Endometrial microvascular endothelial cells (primary cell): ENCODE measurements around the gene RCCD1. TPM values are rescaled to one million over a fixed set of nuclear protein-coding genes. Genes with fewer than 3 reads are reported as not detected.
"Not testable (repeated sequence)": the region's sequence is repeated elsewhere in the genome, so short reads cannot be mapped to it uniquely, and the experiment has no call there.

Experiments
- in situ Hi-C: cut with HindIII; loops from 2 replicates; pipeline ENCODE4 v1.10.0; 2017; ENCODE audit warnings: low sequenced_read_pairs, low pct_unique_long_range_greater_than_20kb; ENCODE audit errors: inconsistent ontology term
- total RNA-seq: library from RNA; depleted of rRNA; stranded (reverse); fragments of >200 nt; gene quantifications from one replicate; pipeline ENCODE4 v1.2.3, GENCODE V29; 2015; ENCODE audit errors: inconsistent ontology term

RCCD1 gene
- total RNA-seq, 1 donor from 2014 or later, result 30.0 TPM

DNA sequence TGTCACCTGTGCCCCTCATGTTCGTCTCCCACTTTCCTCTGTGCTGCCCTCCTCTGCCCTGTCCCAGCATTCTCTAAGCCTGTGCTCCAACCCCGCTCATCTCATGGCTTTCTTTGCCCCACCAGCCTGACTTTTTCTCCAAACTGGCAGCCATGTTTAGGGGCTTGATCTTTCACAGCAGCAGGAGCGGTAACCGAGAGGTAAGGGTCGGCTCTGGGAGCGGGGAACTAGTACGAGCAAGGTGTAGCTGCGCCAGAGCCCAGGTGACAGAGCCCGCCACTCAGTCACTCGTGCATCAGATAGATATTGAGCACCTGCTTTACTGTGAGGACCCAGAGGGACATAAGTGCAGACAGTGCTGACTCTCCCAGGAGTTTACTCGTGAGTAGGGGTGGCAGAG, 38.2 kb upstream of the RCCD1 start:
- in situ Hi-C loops, result no loop called here

DNA sequence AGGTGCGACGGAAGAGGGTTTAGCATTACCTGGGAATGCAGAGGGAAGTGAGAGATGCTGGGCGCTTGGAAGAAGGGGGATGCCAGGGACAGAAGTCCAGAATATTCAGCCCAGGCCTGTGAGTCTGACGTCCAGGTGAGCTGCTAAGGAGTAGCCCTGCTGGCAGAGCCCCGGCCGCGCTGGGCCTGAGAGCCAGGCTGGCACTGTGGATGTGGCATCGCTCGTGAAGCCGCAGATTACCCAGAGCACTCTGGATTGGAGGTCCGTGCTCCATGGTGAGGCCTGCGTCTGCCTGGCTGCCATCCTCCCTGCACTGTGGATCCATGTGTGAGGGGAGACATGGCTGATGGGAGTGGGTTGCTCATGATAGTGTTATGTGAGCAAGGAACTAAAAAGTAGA, 37.1 kb upstream of the RCCD1 start:
- in situ Hi-C loops, result no loop called here

GRCh38 chr15:90918034-90918788, 36.5 kb upstream of the RCCD1 start:
- in situ Hi-C loops, result no loop called here

DNA sequence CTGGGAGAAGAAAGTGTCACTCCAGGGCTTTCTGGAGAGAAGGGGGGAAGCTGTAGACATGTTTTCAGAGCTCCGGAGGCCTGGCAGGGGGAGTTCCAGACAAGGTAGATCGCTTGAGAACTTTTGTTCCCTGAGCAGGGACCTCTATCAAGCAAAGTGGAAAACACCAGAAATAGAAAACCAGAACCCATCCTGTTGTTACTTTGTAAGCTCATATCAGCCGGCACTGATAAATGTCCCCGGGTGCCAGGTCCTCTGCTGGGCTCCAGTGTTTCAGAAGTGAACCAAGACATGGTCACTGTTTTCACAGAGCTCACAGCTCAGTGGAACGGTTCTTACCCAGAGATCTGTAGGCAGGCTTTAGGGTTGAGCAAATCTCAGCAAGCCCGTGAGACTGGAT, 35.8 kb upstream of the RCCD1 start:
- in situ Hi-C loops, result no loop called here

DNA sequence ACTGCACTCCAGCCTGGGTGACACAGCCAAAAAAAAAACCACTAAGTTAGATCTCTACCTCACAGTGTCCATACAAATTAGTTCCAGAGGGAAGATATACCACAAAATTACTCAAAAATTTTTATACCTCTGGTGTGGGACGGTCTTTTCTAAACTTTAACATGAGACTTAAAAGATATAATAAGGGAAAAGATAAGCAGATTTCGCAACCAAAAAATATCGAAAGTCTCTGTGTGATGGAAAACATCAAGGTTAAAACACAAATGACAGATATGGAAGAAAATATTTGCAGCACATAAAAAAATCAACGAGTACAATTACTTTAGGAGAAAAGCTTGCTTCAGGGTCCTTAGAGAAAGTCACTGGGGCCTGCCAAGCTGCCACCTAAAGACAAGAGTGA, 32.8 kb upstream of the RCCD1 start:
- in situ Hi-C loops, result no loop called here

DNA sequence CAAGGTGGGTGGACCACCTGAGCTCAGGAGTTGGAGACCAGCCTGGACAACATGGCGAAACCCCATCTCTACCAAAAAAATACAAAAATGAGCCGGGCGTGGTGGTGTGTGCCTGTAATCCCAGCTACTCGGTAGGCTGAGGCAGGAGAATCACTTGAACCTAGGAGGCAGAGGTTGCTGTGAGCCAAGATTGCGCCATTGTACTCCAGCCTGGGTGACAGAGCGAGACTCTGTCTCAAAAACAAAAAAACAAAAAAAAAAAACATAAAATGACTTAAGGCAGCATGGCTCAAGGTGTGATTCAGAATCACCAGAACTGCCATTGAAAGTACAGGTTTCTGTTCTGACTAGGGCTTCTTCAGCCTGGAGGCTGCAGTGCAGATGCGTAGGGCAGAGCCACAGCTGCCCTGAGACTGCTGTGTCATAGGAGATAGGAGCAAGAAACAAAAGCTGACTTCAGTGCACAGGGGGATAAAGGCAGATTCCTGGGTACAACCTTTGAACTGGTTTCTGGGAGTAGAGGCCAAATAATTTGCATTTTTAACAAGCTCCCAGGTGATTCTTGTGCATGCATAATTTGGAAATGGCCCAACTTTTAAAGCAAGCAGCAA, 31.9 kb upstream of the RCCD1 start:
- in situ Hi-C loops, result not testable (repeated sequence)

- in situ Hi-C loops, result no loop called here
Observed at GRCh38 chr15:90924375-90924774, 30.3 kb upstream of the RCCD1 start.

GRCh38 chr15:90926766-90927165, 27.9 kb upstream of the RCCD1 start:
- in situ Hi-C loops, result not testable (repeated sequence)

- in situ Hi-C loops, result not testable (repeated sequence)
Observed at GRCh38 chr15:90928106-90928505, 26.6 kb upstream of the RCCD1 start.

DNA sequence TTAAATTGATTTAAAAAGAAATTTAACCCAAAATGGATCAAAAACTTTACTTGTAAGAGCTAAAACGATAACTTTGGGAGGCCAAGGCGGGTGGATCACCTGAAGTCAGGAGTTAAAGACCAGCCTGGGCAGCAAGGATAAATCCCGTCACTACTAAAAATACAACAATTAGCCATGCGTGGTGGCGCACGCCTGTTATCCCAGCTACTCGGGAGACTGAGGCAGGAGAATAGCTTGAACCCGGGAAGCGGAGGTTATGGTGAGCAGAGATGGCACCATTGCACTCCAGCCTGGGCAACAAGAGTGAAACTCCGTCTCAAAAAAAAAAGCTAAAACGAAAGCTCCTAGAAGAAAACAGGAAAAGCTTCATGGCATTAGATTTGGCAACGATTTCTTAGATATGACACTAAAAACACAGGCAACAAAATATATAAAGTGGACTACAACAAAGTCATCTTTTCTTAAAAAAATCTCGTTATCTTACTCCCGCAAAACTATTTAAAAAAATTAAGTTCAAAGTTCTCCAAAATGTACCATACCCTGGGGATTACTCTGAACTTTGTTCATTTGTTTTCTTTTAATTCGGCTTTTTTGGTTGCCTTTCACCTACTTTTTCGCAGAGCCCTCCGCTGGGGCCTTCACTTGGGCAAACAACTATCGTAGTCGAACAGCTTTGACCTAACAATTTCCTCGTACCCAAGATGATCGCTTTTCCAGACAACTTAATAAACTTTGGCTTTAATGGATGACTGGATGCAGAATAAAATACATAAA, 25.3 kb upstream of the RCCD1 start:
- in situ Hi-C loops, result no loop called here

GRCh38 chr15:90930861-90931574, 23.7 kb upstream of the RCCD1 start:
- in situ Hi-C loops, result no loop called here

DNA sequence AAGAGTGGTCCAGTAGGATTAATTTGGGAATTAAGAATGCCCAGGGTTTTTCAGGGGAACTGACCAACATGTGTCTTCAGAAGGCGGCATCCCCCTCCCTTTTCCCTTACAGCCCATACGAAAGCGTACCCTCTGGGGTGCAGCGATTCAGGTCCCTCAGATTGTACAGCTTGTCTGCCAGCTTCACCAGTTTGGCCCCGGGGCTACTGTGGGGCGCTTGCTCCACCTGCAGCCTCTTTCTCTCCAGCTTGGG, 23.2 kb upstream of the RCCD1 start:
- in situ Hi-C loops, result no loop called here

DNA sequence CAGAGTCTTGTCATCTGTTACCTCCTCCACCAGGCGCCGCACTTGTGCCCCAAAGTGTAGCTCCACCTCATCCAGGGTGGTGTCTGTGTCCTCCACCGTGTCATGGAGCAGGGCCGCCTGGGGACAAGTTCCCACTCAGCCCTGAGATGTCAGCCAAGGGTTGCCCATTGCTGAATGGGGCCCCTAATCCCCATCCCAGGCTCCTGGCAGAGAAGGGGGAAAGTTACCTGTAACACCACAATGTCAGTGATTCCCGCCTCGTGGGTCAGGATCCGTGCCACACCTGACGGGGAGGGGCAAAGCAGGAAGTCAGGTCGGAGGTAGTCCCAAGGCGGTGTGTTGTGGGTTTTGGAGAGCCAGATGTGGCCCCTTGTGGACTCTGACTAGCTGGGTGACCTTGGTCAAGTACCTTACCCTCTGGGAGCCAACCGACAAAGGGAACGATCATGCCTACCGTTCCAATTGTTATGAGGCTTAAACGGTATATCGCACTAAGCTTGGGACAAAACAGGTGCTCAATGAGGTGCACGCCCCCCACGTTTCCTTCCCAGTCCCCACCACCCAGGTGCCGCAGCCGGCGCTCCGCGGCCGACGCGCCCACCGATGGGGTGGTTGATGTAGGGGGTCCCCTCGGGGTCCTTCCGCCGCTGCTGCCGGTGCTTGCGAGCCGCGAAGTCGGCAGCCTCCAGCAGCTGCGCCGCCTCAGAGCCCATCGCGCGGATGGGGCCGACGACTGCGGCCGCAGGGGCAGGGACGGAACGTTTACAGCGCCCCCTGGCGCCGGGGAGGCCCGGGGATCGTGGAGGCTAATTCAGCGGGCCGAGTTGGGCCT, 22.6 kb upstream of the RCCD1 start, which contains the start of gene HDDC3:
HDDC3 (minus strand) TSS at position 722 of the 832 bp plus-strand sequence; CDS start at position 713, 9 bp downstream.
- in situ Hi-C loops, result no loop called here

DNA sequence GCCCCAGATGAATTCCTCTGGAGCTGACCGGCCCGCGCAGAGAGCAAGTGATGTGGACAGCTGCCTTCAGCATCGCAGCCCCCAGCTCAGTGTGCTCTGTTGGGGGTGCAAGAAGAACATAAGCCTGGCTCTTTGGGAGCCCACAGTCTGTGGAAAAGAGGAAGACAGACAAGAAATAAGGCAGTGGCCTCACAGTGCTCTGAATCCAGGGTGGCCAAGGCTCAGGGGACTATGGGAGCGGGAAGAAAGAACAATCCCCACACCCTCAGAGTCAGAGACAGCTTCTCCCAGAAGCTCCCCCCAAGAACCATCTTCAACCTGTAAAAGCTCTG, 22.1 kb upstream of the RCCD1 start:
- in situ Hi-C loops, result no loop called here

DNA sequence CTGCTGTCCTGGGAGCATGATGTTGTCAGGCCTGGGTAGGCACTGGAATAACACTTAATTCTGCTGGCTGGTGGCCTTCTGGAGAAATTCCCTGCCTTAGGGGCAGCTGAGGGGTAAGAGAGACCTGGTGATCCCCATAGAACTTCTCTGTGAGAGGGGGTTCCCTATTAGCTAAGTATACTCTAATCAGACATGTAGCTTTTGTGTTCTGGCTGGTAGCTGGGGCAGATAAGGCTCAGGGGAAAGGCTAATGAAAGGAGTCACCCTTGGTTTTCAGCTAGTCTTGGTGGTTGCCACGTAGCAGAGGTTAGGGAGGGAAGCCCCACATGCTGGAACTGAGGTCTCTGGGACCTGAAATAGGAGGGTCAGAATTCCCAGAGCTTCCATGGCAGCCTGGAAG, 21.4 kb upstream of the RCCD1 start:
- in situ Hi-C loops, result no loop called here

GRCh38 chr15:90934256-90934948, 20.3 kb upstream of the RCCD1 start:
- in situ Hi-C loops, result no loop called here

GRCh38 chr15:90934949-90935751, 19.5 kb upstream of the RCCD1 start, which contains the start of gene UNC45A:
TSS of gene UNC45A (plus strand) at chr15:90935285. CDS start at chr15:90935325, 40 bp downstream.
- in situ Hi-C loops, result no loop called here
